ENCODE measurements around the gene USP6.
"Not testable (repeated sequence)": the region's sequence is repeated elsewhere in the genome, so short reads cannot be mapped to it uniquely, and the experiment has no call there.

The USP6 gene

DNA sequence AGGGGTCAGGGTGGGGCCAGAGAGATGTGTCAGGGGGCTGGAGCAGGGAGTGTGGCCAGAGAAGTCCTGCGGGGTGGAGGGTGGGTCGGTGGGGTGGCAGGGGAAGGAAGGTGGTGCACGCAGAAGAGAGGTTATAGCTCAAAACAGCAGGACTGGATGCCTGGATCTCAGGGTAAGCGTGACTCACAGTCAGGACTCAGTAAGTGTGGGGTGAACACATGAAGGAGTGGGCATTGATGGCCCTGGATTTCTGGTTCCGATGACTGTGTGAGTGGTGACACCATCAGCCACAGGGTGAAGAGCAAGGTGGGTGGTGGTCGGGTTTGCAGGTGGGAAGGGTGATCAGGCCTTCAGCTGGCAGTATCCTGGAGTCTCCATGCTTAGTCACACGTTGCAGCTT lies 6.2 kb downstream of the USP6 start:
- DNase-seq (ENCODE audit: low read depth, low spot score), result not testable (repeated sequence)

DNA sequence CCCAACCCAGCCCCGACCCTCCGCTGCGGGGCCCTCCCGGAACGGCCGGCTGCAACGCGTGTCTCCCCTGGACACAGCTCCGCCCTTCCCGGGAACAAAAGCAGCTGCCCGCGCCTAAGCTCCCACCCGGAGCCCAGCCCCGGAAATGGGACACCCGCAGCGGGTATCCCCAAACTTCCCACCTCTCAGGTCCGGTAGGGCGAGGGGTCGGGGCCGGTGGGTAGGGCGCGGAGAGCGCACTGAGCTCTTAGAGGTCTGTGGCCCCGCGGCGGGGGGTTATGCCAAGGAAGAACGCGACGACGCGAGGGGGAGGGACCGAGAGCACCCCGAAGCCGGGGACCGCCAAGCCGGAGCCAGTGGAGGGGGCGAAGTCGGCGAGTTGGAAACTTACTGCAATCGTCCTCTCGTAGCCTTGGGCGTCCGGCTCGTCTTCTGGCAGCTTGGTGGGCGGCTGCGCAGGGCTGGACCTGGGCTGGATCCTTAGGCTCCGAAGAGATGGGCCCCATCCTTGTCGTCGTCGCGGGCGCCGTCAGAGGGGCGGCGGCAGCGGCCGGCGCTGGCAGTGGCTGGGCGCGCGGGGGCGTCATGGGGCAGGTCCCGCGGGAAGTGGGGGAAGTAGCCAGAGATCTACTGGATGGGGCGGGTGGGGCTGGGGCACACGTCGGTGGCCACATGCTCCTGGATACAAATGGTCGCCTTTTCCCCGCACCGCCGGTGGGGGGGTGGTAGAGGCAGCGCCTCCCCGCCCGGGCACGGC lies 6.9 kb downstream of the USP6 start:
- DNase-seq (ENCODE audit: low read depth, low spot score), result no peak

GRCh38 chr17:5123343-5124124 lies 7.7 kb downstream of the USP6 start:
- DNase-seq (ENCODE audit: low read depth, low spot score), result no peak

DNA sequence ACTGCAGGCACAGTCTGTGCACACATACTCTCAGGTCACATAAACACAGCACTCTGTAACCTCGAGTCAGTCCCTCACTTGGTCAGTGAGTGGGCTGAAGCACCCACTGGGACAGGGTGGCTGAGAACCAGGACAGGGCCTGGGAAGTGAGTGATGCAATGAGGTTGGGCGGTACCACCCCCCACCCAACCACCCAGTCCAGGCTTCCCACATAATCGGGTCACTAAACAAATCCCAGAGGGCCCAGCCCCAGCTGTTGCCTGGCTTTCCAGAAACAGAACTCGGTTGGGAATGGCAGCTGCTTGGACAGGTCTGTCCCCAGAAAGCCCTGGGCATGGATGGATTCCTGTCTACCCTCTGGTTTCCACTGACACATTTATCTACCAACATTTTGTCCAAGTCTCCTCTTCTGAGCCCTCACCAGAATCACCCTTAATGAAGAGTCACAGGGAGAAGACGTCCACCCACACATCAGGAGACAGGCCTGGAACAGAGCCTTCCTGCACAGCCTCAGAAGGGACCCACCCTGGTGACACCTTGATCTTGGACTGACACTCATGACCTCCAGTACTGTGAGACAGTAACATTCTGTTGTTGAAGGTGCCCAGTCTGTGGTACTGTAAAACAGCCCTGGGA lies 8.4 kb downstream of the USP6 start:
- not testable (repeated sequence) for DNase-seq (ENCODE audit: low read depth, low spot score)

DNA sequence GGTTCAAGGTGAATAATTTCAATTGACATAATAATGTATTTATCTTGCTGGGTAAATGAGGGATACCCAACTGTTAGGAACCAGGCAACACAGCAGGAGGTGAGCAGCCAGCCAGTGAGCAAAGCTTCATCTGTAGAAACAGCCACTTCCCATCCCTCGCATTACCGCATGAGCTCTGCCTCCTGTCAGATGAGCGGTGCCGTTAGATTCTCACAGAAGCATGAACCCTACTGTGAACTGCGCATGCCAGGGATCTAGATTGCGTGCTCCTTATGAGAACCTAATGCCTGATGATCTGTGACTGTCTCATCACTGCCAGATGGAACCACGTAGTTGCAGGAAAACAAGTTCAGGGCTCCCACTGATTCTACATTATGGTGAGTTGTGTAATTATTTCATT lies 9.1 kb downstream of the USP6 start:
- not testable (repeated sequence) for DNase-seq (ENCODE audit: low read depth, low spot score)

DNA sequence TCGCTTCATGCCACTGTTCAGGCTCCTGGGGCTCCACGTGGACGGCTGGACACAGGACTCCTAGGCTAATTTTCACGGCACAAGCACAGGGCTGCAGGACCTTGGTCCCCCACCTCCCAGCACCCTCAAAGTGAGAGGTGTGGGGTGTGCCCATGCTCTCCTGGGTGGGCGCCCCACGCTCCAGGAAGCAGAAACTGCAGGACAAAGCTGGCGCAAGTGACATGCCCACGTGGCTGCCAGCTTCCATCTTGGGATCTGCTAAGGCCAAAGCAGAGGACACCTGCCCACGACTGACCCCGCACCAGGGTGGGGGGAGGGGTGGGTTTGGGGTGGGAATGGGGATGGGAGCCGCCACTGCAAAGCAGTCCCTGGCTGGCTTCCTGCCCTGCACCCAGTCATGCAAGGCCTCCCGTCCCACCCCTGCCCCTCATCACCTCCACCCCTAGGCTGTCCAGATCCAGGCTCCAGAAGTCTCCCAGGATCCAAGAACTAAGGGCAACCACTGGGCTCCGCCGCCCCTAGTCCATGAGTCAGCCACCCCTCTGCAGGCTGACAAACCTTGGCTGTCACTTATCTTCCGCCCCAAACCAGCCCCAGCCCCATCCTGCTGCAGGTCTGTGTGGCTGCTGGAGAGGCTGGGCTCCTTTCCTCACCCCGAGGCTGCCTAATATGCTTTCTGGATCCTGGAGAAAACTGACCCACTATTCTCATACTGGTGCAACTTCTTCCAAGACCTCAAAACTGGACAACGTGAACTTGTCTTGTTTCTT lies 11.1 kb downstream of the USP6 start:
- DNase-seq (ENCODE audit: low read depth, low spot score), result no peak

- no peak for DNase-seq (ENCODE audit: low read depth, low spot score)
Observed at GRCh38 chr17:5127910-5128309, 12.1 kb downstream of the USP6 start.

- not testable (repeated sequence) for DNase-seq (ENCODE audit: low read depth, low spot score)
Observed at GRCh38 chr17:5128387-5128786, 12.6 kb downstream of the USP6 start.

GRCh38 chr17:5128905-5129535 lies 13.2 kb downstream of the USP6 start:
- DNase-seq (ENCODE audit: low read depth, low spot score), result no peak

DNA sequence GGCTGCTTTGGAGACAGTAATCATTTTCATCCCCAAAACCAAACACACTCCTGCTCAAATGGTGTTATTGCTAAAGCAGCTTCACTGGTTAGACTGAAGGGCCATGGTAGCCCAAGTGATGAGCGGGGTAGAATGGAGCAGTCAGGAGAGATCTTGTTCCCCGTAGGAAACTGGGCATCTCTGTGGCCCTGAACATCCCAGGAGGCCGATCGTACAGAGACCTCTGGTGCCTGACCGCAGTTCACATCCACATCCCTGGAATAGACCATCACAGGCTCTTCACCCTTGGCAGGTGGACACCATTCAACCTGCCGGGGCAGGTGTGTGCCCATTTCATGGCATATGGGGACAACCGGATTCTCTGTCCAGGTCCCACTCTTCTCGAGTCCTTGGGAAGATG lies 13.9 kb downstream of the USP6 start:
- not testable (repeated sequence) for DNase-seq (ENCODE audit: low read depth, low spot score)

GRCh38 chr17:5130261-5130660 lies 14.4 kb downstream of the USP6 start:
- not testable (repeated sequence) for DNase-seq (ENCODE audit: low read depth, low spot score)

DNA sequence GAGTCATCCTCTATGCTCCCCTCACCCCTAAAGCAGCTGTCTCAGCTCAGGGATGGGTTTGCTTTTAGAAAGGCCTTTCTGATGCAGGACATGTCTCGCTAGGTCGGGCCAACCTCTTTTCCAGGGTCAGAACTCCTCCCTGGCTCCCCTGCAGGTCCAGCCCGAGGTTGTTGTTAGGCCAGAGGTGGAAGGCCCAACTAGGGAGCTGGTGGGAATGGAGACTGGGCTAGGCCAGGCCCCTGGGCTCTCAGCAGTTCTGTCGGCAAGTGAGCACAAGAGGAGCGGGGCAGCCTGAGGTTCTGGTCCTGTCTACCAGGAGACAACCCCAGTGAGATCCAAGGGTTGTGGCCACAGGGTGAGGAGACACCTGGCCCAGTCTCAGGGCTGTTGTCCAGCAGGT lies 14.9 kb downstream of the USP6 start:
- not testable (repeated sequence) for DNase-seq (ENCODE audit: low read depth, low spot score)

GRCh38 chr17:5131146-5131715 lies 15.4 kb downstream of the USP6 start:
- DNase-seq (ENCODE audit: low read depth, low spot score), result no peak

- DNase-seq (ENCODE audit: low read depth, low spot score), result not testable (repeated sequence)
Observed at GRCh38 chr17:5131799-5132502, 16.1 kb downstream of the USP6 start.

DNA sequence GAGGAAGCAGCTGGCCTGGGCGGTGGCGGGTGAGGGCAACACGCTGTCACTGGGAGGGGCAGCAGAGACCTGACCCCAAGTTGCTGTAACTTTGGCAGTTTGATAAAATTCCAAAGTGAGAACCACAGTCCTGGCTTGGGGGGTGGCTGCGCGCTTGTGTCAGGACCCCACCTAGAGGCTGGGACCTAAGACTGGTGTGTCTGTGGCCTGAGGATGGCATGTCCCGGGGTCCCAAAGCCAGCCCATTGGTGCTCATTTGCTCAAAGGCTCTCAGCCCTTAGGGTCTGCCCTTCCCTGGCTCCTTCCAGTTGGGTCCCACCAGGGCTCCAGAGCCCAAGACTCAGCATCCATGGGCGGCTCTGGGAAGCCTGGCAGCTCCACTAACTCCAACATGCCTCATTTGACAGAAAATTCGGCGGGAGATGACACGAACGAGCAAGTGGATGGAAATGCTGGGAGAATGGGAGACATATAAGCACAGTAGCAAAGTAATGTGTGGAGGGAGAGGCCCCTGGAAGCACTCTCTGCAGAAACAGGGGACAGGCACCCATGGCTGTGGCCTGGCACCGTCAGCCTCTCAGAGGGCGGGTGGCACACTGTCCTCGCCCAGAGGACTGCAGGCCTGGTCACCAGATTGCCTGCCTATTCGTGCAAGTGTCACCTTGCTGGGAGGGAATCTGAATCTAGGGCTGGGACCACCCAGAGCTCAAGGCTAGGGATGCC lies 16.8 kb downstream of the USP6 start:
- not testable (repeated sequence) for DNase-seq (ENCODE audit: low read depth, low spot score)

- no peak for DNase-seq (ENCODE audit: low read depth, low spot score)
Observed at GRCh38 chr17:5133311-5133710, 17.5 kb downstream of the USP6 start.

GRCh38 chr17:5133961-5134360 lies 18.1 kb downstream of the USP6 start:
- DNase-seq (ENCODE audit: low read depth, low spot score), result not testable (repeated sequence)

DNA sequence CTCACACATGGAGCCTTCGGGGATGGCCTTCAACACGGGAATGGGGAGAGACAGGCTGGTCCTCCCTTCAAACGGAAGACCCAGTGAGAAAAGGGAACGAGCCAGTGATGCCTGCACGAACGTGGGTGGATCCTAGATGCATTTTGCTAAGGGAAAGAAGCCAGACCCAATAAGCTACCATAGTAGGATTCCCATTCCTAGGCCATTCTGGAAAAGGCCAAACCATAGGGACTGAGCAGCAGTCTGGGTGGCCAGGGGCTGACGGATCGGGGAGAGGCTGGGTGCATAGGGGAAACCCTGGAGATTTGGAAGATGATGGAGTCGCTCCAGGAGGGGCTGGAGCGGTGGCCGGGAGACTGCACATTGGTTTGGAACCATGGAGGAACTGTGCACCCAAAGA lies 18.7 kb downstream of the USP6 start:
- not testable (repeated sequence) for DNase-seq (ENCODE audit: low read depth, low spot score)

DNA sequence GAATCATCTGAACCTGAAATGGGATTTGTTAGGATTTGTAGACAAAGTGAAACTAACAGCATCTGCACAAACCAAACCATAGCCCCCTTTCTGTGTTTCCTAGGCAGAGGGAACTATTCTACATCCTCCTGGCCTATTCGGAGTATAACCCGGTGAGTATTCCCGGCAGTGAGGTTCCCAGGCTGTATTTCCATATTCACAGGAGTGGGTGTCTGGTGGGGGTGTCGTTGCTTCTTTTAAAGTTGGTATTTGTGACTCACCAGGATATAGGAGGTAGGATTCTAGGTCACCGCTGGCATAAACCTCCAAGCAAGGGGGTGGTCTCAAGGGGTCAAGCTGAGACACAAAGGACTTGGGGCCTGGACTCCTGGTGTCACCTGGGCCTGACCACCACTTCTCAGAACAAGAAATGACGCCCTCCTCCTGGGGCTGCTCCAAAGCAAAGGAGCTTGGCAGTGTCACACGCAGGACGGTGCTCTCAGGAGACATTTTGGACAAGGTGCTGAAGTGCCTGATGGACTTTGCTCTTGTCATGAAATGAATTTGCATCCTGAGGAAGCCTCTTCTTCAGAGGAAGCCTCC lies 19.4 kb downstream of the USP6 start:
- not testable (repeated sequence) for DNase-seq (ENCODE audit: low read depth, low spot score)

Measured in activated CD4-positive, CD25-positive, alpha-beta regulatory T cell treated with anti-CD3 and anti-CD28 coated beads, Interleukin-2, amount 50 U/mL, for 16 hours (primary cell).